Activated T-cell treated with anti-CD3 and anti-CD28 coated beads, Interleukin-2, amount 50 U/mL, for 1 hour (primary cell): ENCODE results near the gene CPEB1.
"Not testable (repeated sequence)": the region's sequence is repeated elsewhere in the genome, so short reads cannot be mapped to it uniquely, and the experiment has no call there.

Experiments
- DNase-seq: peaks from one replicate; pipeline ENCODE4 v3.0.0-alpha.2; 2020

Gene CPEB1

DNA sequence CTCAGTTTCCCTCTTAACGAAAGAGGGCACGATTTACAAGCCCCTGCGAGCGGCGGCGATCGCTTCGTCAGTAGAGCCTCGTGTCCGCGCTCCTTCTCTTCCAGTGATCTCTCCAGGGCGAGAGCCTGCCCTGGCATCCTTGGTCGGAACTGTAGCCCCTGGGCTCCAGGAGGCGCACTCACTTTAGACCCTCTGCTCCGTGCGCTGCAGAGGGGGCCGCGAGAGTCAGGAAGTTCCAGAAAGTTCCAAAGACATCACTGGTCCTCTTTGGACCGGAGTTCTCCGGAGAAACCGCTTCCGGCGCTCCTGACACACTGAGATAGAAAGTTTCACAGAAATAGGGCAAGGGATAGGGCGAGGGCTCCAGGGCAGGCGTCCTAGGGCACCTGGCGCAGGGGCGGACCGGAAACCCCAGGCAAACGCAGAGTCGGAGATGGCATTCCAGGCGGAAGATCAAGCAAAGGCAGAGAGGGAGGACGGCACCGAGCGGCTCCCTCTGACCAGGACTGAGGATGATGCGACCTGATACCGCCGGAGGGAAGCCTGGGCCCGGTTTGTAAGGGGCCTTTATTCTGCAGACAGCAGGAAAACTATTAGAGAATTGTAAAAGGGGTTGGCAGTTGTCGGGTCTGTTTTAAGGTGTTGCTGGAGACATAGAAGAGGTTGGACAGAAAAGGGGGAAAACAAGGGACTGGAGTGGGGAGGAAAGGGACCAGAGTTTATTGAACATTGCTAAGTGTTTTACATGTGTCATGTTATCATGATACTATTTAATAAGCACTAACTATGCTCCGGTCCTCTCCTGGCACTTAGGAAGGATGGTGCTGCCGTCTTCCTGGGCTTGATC, 1.3 kb upstream of the CPEB1 start:
- DNase-seq, result no peak

DNA sequence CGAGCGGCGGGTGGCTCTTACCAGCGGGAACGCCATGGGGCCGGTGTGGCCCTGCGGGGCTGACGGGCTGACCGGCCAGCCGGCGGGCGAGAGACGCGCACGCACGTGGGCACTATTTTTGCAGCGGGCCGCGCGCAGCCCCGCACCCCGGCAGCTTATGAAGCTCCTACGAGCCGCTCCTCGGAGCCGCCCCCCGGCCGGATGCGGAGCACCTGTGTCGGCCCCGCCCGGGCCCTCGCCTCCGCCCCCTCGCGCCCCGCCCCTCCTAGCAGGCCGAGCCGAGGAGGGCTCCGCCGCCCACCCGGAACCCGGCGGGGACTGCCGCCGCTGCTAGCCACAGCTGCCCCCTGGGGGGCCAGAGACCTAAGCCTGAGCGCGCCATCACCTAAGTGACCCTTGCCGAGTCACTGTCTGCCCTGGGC, 683 bp upstream of the CPEB1 start:
- peak; percentile 59 for DNase-seq

DNA sequence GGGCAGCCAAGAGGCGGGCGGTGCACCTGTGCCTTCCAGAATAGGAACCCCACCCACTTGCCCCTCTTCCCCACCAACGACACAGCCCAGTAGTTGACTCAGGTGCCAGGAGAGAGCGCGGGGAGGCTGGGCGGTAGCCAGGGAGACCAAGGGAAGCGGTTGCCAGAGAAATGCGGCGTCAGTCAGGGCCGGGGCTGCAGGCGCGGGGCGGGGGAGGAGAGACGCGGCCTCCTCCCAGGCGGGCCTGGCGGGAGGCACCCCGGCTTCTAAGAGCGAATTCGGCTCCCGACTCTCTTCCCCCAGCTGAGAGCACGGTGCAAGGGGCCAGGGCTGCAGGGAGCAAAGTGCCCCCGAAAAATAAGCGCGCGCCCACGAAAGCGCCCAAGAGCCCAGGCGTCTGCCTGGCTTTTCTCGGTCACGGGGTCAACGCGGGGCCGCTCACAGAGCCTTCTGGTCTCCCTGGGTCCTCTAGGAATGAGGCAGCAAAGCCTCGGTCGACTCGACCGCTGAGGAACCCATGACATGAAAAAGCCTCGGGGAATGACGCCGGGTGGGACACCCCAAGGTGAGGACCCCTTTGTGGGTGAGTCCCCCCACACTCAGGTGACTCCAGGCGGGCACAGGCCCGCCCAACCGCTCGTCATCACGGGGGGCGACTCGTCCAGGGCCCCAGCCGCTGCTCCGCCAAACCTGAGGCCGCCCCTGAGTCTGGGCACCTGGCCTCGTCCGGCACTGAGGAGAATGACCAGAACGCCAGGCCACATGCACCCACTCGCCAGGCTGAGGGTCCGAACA, 716 bp downstream of the CPEB1 start:
- no peak for DNase-seq

GRCh38 chr15:82644967-82645852, 2.0 kb downstream of the CPEB1 start:
- DNase-seq, result not testable (repeated sequence)

DNA sequence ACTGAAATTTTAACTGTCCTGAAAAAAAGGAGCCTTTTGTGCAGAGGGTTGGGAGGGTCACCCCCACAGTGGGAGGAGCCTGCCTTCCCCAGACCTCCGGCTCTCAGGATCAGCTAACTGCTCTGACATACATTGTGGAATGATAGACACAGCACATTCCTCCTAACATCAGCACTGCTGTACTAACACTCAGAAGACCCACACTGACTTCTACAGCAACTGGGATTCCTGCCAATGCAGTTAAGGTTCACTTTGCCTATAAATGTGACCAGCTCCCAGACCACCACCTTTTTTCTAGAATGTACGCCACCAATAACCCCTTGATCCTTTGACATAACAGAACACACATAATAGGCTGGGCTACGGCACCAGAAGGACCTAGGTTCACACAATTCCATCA, 3.2 kb downstream of the CPEB1 start:
- no peak for DNase-seq

- DNase-seq, result no peak
Measured at GRCh38 chr15:82642656-82643055, 4.5 kb downstream of the CPEB1 start.

DNA sequence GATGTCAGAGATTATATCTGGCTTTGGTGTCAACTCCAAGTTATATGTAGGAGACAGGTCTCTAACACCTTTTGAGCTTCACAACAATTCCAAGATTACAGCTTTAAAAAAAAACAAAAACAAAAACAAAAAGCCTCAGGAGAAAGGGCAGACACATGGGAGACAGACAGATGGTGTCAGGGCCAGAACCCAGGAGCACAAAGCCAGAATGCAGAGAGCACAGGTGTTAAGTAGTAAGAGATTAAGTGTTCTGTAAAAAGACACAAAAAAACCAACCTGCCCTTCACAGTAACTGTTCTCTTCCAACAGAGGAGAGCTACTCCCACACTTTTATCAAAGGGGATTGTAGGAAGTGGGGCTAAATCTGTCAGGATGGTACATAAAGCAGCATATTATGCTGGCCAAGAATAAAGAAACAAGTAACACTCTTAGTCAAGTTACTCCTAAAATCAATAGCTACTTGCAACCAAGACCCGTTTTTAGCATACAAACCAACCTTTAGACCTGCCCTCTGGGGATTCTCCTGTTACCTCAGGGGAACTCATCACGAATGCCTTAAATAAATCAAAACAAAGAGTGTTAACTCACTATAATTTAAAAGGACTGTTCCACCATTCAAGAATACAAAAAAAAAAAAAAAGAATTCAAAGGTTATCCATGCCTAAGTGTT, 5.9 kb downstream of the CPEB1 start:
- no peak for DNase-seq

DNA sequence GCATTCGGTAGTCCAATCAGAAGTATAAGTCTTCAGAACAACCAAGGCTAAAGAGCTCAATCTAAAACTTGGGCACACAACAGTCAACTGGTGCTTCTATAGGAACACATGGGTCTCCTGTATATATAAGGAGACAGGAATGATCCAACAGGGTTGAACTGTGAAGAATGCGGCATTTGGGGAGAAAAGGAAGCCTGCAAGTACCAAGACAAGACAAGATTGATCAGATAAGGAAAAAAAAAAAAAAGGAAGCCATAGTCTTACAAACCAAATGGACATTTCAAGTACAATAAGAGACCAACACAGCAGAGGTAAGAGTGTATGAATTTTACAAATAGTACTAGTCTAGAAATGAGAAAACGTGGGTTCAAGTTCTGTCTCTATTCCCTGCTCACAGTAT, 6.5 kb downstream of the CPEB1 start:
- no peak for DNase-seq

DNA sequence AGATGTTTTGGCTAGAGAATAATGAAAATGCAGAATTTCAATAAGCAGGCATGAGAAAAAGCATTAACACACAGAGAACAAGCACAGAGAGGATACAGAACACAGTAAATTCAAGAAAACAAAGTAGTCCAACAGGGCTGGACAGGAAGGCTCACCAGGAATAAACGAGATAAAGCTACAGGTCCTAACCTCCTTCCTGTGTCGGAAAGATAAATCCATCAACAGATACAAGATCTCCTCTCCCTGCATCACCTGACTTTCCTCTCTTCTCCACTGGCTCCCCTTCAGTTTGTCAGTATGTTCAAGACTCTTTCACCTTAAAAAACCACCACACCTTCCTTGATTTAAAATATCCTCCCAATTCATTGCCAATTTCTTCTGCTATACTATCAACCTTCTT, 11.4 kb downstream of the CPEB1 start:
- no peak for DNase-seq

DNA sequence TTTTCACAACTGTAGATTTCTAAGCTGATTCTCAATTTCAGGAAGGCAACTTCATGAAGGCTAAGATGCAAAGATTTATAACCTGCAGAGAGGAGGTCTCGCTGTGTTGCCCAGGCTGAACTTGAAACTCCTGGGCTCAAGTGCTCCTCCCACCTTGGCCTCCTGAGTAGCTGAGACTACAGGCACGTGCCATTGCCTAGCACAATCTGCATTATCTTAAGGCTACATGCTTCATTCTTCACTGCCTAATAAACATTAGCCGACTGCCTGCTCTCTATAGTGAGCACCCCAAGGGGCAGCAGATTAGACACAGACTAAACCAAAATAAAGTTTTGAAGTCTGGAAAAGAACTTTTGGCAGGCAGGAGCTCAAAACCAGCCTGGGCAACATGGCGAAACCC, 17.1 kb downstream of the CPEB1 start:
- DNase-seq, result no peak

- DNase-seq, result no peak
Measured at GRCh38 chr15:82625136-82625535, 22.0 kb downstream of the CPEB1 start.

DNA sequence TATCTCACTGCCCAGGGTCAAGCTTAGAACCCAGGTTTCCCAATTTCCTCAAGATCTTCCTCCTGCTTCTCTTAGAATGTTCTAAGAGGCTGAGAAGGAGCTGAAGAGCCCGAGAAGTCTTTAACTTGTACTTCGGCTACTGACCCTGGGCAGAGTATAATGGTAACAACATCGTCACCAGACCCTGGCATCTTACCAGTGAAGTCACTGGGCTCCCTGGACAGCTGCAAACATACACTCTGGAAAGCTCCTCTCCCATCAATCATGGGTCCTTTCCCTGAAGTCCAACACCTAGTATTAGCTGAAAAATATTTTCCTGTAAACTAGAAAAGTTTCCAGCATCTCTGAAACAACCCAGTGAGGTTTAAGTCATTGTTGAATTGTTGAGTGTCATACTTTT, 22.7 kb downstream of the CPEB1 start:
- no peak for DNase-seq

DNA sequence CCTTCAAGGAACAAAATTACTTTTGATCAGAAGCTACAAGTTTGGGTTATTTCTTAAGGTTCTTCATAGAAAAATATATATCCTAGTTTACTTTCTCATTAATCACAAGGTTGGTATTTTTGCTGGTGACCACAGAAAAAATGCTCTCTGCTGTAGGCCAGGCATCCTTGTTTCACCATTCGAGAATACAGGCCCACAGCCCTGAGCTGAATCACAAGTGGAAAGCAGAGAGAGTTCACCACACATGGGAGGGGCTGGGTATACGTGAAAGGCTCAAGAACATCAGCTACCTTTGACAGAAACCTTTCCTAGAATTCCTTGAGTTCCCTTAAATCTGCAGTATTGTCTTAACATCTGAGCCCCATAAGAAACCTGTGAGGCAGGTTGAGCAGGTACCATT, 23.2 kb downstream of the CPEB1 start:
- no peak for DNase-seq

GRCh38 chr15:82621970-82622369, 25.2 kb downstream of the CPEB1 start:
- DNase-seq, result no peak

DNA sequence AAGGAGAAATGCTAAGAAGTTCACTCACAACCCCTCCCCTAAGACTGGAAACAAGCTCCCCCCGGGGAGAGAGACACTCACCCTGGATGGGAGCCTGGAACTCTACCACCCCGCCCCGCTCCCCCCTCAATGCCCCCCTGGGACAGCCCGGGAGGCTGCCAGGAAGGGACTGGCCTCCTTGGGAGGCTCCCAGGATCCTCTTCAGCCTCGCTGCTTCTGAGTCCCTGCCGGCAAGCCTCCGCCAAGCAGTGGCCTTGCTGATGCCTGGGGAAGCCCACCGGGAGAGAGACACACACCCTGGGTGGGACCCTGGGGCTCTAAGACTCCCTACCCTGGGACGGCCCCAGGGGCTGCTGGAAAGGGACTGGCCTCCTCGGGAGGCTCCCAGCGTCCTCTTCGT, 33.4 kb downstream of the CPEB1 start:
- no peak for DNase-seq

DNA sequence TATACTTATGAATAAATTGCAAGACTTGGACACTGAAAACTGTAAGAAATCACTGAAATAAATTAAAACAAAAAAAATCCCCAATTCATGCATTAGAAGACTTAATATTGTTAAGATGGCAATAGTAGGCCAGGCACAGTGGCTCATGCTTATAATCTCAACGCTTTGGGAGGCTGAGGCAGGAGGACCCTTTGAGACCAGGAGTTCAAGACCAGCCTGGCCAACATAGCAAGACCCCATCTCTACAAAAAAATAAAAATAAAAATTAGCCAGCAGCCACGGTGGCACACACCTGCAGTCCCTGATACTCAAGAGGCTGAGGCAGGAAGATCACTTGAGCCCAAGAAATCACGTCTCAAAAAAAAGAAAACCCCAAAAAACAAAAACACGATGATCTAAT, 35.8 kb downstream of the CPEB1 start:
- no peak for DNase-seq

DNA sequence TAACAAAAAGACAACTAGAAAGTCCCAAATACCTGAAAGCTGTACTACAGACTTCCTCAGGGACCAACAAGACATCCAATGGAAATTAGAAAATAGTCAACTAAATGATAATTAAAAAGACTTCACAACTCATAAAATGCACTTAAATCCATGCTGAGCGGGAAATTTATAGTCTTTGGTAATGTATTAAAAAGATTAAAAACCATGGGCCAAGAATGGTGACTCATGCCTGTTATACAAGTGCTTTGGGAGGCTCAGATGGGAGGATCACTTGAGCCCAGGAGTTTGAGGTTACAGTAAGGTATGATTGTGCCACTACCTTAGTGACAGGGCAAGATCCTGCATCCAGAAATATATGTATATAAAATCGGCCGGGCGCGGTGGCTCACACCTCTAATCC, 45.0 kb downstream of the CPEB1 start:
- no peak for DNase-seq

GRCh38 chr15:82599862-82600261, 47.3 kb downstream of the CPEB1 start:
- no peak for DNase-seq

DNA sequence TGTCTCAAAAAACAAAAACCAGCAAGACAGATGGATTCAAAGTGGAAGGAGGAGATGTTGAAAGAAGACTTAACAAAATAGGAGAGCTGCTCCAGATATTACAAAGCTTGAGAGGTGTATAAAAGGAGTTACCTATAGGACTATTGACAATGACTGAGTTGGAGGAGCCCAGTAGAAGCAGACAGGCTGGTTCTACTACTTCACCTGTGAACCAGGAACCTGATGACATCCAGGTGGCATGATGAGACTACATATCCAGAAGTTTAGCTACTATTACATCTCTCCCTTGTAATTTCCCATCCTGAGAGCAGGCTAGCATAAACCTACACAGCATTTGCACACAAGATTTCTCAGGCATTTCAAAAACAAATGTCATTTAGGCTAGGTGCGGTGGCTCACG, 49.3 kb downstream of the CPEB1 start:
- DNase-seq, result no peak

DNA sequence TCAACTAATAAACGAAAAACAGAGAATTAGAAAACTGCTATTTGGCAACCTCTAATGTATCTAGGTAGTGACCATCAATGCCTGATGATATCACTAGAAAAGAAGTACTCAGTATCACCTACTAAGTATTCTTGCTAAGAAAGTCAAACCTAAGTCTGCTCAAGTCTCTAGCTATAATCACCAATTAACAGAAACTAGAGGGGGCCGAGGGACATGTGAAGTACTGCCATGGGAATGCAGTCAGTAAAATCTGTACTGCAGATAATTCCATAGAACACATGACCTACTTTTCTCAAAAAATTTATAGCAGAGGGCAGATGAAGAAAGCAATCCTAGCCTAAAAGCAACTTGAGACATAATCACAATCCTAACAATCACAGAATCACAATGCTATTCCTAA, 51.4 kb downstream of the CPEB1 start:
- DNase-seq, result no peak

- no peak for DNase-seq
Measured at GRCh38 chr15:82595203-82595602, 52.0 kb downstream of the CPEB1 start.

- DNase-seq, result no peak
Measured at GRCh38 chr15:82587805-82588204, 59.4 kb downstream of the CPEB1 start.

DNA sequence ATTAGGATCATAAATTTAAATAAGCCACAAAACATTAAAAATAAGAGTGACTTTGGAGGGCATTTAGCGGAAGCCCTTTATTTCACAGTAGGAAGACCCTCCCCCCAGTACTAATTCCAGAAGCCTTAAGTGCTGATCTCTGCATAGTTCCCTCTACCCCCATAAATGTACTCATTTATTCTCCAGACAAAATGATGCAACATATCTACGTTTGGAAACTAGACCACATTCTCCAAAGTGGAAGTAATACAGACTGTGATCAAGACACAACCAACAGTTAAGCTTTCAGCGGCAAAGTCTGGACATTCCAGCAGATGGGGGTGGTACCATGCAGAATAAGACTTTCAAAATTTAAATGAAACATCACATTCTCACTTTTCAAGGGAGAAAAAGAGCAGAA, 62.1 kb downstream of the CPEB1 start:
- DNase-seq, result no peak
